Measurements from ENCODE around the gene BDH1.

DNA sequence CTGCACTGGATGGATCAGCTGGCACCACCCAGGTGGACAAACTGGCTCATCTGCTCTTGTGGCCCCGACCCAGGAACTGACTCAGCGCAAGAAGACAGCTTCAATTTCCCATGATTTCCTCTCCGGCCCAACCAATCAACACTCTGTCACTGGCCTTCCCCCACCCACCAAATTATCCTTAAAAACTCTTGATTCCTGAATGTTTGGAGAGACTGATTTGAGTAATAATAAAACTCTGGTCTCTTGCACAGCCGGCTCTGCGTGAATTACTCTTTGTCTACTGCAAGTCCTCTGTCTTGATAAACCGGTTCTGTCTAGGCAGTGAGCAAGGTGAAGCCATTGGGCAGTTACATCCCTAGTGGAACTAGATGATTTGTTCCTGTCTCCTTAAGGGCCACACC is 16.1 kb downstream of the BDH1 start:
- TF ChIP-seq EZH2 (IDR thresholded peaks at IDR 0.05; ENCODE audit: low read depth, low read length, severe bottlenecking) = no peak
- no peak for TF ChIP-seq HDAC2 (IDR thresholded peaks at IDR 0.05; ENCODE audit: borderline replicate concordance in 1 of 2, low read depth in 2 of 2, low read length in 2 of 2)
- no peak for TF ChIP-seq BRCA1 (IDR thresholded peaks at IDR 0.05; ENCODE audit: low read depth, low read length)
- TF ChIP-seq, protein P1, sequence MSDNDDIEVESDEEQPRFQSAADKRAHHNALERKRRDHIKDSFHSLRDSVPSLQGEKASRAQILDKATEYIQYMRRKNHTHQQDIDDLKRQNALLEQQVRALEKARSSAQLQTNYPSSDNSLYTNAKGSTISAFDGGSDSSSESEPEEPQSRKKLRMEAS (IDR thresholded peaks at IDR 0.05) = no peak
- no peak for TF ChIP-seq SIX5 (IDR thresholded peaks at IDR 0.05; ENCODE audit: low read depth, low read length)
- TF ChIP-seq POLR2A (IDR thresholded peaks at IDR 0.05; ENCODE audit: control extremely low read depth in 1 of 2, low read depth in 2 of 2, low read length in 2 of 2) = no peak
- no peak for TF ChIP-seq RFX5 (IDR thresholded peaks at IDR 0.05; ENCODE audit: borderline replicate concordance, low read depth, low read length)
- no peak for TF ChIP-seq TCF12 (IDR thresholded peaks at IDR 0.05; ENCODE audit: low read depth, low read length)
- no peak for TF ChIP-seq CTCF (IDR thresholded peaks at IDR 0.05; ENCODE audit: control extremely low read depth in 1 of 3, insufficient read depth in 1 of 3, low read depth in 1 of 3, low read length in 3 of 3)
- TF ChIP-seq, protein P2, sequence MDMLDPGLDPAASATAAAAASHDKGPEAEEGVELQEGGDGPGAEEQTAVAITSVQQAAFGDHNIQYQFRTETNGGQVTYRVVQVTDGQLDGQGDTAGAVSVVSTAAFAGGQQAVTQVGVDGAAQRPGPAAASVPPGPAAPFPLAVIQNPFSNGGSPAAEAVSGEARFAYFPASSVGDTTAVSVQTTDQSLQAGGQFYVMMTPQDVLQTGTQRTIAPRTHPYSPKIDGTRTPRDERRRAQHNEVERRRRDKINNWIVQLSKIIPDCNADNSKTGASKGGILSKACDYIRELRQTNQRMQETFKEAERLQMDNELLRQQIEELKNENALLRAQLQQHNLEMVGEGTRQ (IDR thresholded peaks at IDR 0.05; ENCODE audit: low read length) = no peak
